Sigmoid colon (tissue), 7 donors: ENCODE data around the gene PIP5K1C. TPM values are rescaled to one million over a fixed set of nuclear protein-coding genes. Genes with fewer than 3 reads are reported as not detected.

Experiments used
- DNase-seq: peaks from one replicate; pipeline ENCODE4 v3.0.0-alpha.2; 2019
- H3K27ac ChIP-seq, 4 donors: fragments of 200-600 bp; sonication (generic); one replicate each; pipeline ENCODE4 v1.5.1; 2016 to 2019; ENCODE audit warnings: mild to moderate bottlenecking in 1 of 4
- H3K27me3 ChIP-seq, 3 donors: fragments of 200-600 bp; sonication (generic); one replicate each; pipeline ENCODE4 v1.5.1; 2019; ENCODE audit warnings: mild to moderate bottlenecking in 1 of 3
- H3K36me3 ChIP-seq, 4 donors: fragments of 200-600 bp; sonication (generic); one replicate each; pipeline ENCODE4 v1.5.1; 2016 to 2019
- H3K4me1 ChIP-seq, 4 donors: fragments of 200-600 bp; sonication (generic); one replicate each; pipeline ENCODE4 v1.5.1; 2017 to 2019
- H3K4me3 ChIP-seq, 4 donors: fragments of 200-600 bp; sonication (generic); one replicate each; pipeline ENCODE4 v1.5.1; 2017 to 2019; ENCODE audit warnings: mild to moderate bottlenecking in 2 of 4, moderate library complexity in 1 of 4
- H3K9me3 ChIP-seq, 4 donors: fragments of 200-600 bp in 3 of 4; sonication (generic) in 3 of 4; one replicate each; pipeline versions ENCODE4 v1.5.1 to v1.6.1; 2013 to 2019
- CTCF ChIP-seq, 4 experiments: fragments of 450-650 bp in 3 of 4; fragments of 200-600 bp in 1 of 4; IDR thresholded peaks; one replicate each; pipeline ENCODE4 v1.5.1; 2016 to 2019; ENCODE audit warnings: antibody characterized with exemption in 4 of 4, mild to moderate bottlenecking in 3 of 4, moderate library complexity in 2 of 4
- EP300 ChIP-seq, 4 donors: sonication (generic); formaldehyde crosslinking; IDR thresholded peaks; one replicate each; pipeline ENCODE4 v1.6.1; 2017; ENCODE audit warnings: antibody characterized with exemption in 4 of 4
- POLR2A ChIP-seq, 2 donors: fragments of 450-650 bp; IDR thresholded peaks; one replicate each; pipeline ENCODE4 v1.6.1; 2016; ENCODE audit warnings: antibody characterized with exemption in 2 of 2, mild to moderate bottlenecking in 2 of 2, moderate library complexity in 2 of 2
- POLR2AphosphoS5 ChIP-seq, 4 donors: sonication (generic); formaldehyde crosslinking; IDR thresholded peaks; one replicate each; pipeline ENCODE4 v1.6.1; 2017; ENCODE audit warnings: antibody characterized with exemption in 4 of 4
- WGBS, 2 donors: extraction: QIAGEN DNeasy Blood & Tissue Kit; methylation state at CpG; one replicate each; pipeline ENCODE4 v1.1.7; 2013; 5-methylcytosine and 5-hydroxymethylcytosine counted together
- intact Hi-C: fragments of 100-400 bp; cut with DNase I; formaldehyde crosslinking; loops from one replicate; pipeline ENCODE4 v1.15.1; 2023
- polyA plus RNA-seq, 3 donors: library from polyadenylated mRNA; stranded (reverse); fragments of 200-250 nt; gene quantifications; one replicate each; pipeline ENCODE4 v1.2.3, GENCODE V29; 2013
- total RNA-seq, 4 donors: library from RNA; depleted of rRNA; stranded (reverse); fragments of >200 nt; gene quantifications; one replicate each; pipeline ENCODE4 v1.1.0, GENCODE V29; 2016
- donor health status: healthy with polysubstance abuse.
- donor health status: Bipolar disorder and iron deficiency.
- donor health status: healthy.

PIP5K1C gene
- total and polyA plus RNA-seq, 7 donors, result 7.8 to 68.7 (median 27.8) TPM

DNA sequence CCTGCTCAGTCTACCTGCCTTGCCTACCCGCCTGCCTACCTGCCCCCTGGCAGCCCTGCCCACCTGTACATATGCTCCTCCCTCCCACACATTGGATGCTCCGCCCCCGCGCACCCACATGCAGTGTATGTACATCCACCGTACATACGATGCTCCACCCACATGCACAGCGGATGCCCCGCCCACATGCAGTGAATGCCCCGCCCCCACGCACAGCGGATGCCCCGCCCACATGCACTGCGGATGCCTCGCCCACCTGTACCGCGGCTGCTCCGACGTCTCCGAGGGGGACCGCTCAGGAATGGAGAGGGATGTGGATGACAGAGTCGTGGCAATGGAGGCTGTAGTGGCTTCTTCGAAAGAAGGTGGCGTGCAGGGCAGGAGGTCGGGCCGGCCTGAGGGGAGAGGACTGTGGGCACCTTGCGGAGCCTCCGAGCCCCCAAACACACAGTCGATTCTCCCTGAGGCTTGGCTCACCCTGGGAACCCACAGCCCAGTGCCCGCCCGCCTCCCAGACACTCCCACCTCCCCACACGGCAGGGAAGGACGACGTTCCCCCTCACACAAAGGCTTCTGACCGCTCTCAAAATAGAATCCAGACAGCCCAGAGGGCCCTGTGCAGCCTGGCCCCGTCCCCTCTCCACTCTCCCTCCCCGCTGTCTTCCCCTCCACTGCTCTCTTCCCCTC lies 57.1 kb downstream of the PIP5K1C start:
- WGBS, 2 donors, result 90 to 94% methylated on average over 36 of the region's 36 CpGs
- intact Hi-C loops, result no loop called here
- TF ChIP-seq EP300 (IDR thresholded peaks at IDR 0.05) (no peak), CTCF (IDR thresholded peaks at IDR 0.05) (no peak), POLR2A (IDR thresholded peaks at IDR 0.05) (no peak), POLR2AphosphoS5 (IDR thresholded peaks at IDR 0.05) (no peak)
- H3K27ac ChIP-seq, result no peak overlapping the region
- H3K4me1 ChIP-seq, result no peaks in the 10 kb centered on the region
- H3K4me3 ChIP-seq, result no peak overlapping the region
- H3K9me3 ChIP-seq, result no peaks in the 10 kb centered on the region
- H3K27me3 ChIP-seq, result no peaks in the 10 kb centered on the region
- DNase-seq, result no peak
- H3K36me3 ChIP-seq, result peaks cover 14 to 100% (median 76%) of the 10 kb centered on the region in 4 donors

GRCh38 chr19:3642296-3642695 lies 58.0 kb downstream of the PIP5K1C start:
- no peak for TF ChIP-seq CTCF (IDR thresholded peaks at IDR 0.05)
- no peak for TF ChIP-seq EP300 (IDR thresholded peaks at IDR 0.05)
- Histone ChIP-seq H3K9me3 (no peaks in the 10 kb centered on the region), H3K4me1 (no peaks in the 10 kb centered on the region), H3K4me3 (no peak overlapping the region), H3K27ac (no peak overlapping the region), H3K27me3 (no peaks in the 10 kb centered on the region), H3K36me3 (peaks cover 18 to 100% (median 78%) of the 10 kb centered on the region in 4 donors)
- no peak for DNase-seq
- WGBS, 2 donors, result 94% methylated on average over 17 of the region's 17 CpGs
- intact Hi-C loops, result no loop called here

GRCh38 chr19:3641515-3642269 lies 58.6 kb downstream of the PIP5K1C start:
- WGBS, 2 donors, result 95 to 97% methylated on average over 28 of the region's 28 CpGs
- DNase-seq, result no peak
- Histone ChIP-seq H3K27ac (no peak overlapping the region), H3K27me3 (no peaks in the 10 kb centered on the region), H3K36me3 (peaks cover 21 to 100% (median 79%) of the 10 kb centered on the region in 4 donors), H3K4me3 (no peak overlapping the region), H3K9me3 (no peaks in the 10 kb centered on the region), H3K4me1 (no peaks in the 10 kb centered on the region)
- intact Hi-C loops, result no loop called here
- TF ChIP-seq EP300 (IDR thresholded peaks at IDR 0.05) (no peak), CTCF (IDR thresholded peaks at IDR 0.05) (no peak), POLR2A (IDR thresholded peaks at IDR 0.05) (no peak), POLR2AphosphoS5 (IDR thresholded peaks at IDR 0.05) (no peak)

GRCh38 chr19:3639479-3639878 lies 60.8 kb downstream of the PIP5K1C start:
- H3K27ac ChIP-seq, result no peak overlapping the region

More at GRCh38 chr19:3639479-3639878, 60.8 kb downstream of the PIP5K1C start:
- Histone ChIP-seq H3K4me3 (no peak overlapping the region), H3K36me3 (peaks cover 21 to 96% (median 66%) of the 10 kb centered on the region in 4 donors), H3K27me3 (no peaks in the 10 kb centered on the region), H3K4me1 (no peaks in the 10 kb centered on the region), H3K9me3 (no peaks in the 10 kb centered on the region)
- intact Hi-C loops, result no loop called here
- no peak for DNase-seq
- 97% methylated on average over 13 of the region's 13 CpGs for WGBS, 2 donors
- TF ChIP-seq EP300 (IDR thresholded peaks at IDR 0.05) (no peak), CTCF (IDR thresholded peaks at IDR 0.05) (no peak), POLR2A (IDR thresholded peaks at IDR 0.05) (no peak), POLR2AphosphoS5 (IDR thresholded peaks at IDR 0.05) (no peak)
